ENCODE data around the gene FCMR.
"Not testable (repeated sequence)": the region's sequence is repeated elsewhere in the genome, so short reads cannot be mapped to it uniquely, and the experiment has no call there.

The FCMR gene

DNA sequence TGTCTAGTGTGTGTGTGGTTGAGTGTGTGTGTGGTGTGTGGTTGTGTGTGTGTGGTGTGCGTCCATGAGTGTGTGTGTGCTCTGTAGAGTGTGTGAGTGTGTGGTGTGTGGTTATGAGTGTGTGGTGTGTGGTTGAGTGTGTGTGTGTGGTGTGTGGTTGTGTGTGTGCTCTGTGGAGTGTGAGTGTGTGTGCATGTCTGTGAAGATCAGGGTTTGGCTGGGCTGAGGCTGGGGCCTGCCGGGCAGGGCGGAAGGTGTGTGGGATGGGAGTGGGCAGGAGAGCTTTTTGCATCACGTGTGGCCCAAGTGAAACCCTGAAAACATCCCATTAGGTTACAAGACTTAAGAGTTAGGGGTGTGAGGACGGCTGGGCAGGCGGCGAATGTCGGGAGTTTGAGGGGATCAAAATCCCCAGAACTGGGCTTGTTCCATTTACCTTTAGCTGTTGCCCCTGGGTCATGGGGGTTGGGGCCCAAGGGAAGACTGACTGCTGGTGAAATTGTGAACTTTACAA is 2.9 kb upstream of the FCMR start:
- DNase-seq (ENCODE audit: insufficient read length, low spot score) (no peak), FAIRE-seq (no peak)

DNA sequence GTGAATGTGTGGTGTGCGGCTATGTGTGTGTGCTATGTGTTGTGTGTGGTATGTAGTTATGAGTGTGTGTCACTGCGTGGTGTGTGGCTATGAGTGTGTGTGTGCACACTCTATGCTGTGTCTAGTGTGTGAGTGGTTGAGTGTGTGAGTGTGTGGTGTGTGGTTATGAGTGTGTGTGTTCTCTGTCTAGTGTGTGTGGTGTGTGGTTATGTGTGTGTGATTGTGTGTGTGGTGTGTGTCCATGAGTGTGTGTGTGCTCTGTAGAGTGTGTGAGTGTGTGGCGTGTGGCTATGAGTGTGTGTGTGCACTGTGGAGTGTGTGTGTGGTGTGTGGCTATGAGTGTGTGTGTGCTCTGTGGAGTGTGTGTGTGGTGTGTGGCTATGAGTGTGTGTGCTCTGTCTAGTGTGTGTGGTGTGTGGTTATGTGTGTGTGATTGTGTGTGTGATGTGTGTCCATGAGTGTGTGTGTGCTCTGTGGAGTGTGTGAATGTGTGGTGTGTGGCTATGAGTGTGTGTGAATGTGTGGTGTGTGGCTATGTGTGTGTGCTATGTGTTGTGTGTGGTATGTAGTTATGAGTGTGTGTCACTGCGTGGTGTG is 2.3 kb upstream of the FCMR start:
- peak; percentile 100 for FAIRE-seq
- not testable (repeated sequence) for DNase-seq (ENCODE audit: insufficient read length, low spot score)

DNA sequence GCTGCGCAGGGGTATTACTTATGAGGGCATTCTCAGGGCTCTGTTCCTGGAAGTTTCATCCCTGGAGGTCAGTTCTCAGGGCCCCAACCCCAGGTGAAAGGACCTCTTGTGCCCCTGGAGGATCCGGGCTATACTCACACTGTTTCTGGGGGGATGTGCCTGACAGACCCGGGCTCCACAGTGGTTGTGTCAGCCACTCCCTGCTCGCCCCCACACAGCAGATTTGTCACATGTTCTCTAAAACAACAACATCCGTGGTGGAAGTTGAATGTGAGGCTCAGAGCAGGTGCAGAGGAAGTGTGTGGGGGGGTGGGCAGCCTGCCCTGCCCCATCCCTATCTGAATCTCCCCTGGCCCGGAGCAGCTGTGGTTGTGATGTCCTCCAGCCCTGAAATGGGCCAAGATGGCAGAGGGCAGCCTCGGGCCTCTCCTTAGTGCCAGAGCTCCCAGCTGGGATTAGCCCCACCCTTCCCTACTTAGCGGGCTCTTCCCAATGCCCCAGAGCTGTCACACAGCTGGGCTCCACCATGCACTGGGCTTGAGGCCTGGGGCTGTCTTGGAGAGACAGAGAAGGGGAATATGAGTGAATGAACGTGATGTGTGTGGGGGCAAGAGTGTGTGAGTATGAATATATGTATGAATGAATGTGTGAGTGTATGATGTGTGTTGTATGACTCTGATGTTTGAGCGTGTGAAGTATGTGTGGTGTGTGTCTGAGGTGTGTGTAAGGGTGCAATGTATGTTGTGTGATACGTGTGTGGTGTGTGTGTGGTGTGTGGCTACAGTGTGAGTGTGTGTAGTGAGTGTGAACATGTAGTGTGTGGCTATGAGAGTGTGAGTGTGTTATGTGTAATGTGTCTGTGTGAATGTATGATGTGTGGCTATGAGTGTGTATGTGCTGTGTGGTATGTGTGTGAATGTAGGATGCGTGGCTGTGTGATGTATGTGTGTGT is 1.5 kb upstream of the FCMR start:
- FAIRE-seq (no peak), DNase-seq (ENCODE audit: insufficient read length, low spot score) (no peak)

DNA sequence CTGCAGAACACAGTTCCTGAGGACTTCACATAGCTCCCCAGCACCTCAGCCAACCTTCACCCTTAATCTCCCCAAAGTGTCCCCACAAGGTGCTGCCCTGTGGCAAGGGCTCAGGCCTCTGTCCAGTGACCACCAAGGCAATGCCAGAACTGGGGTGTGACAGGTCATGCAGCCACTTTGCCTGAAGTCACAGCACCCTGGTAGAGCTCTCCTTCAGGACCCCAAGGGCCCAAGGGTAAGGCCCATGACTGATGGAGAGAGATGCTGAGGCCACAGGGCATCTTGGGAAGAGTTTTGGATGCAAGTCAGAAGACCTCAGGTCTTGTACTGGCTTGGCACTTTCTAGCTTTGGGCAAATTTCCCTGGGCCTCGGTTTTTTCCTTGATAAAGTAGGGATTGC is 783 bp upstream of the FCMR start:
- no peak for FAIRE-seq
- DNase-seq (ENCODE audit: insufficient read length, low spot score) = no peak

DNA sequence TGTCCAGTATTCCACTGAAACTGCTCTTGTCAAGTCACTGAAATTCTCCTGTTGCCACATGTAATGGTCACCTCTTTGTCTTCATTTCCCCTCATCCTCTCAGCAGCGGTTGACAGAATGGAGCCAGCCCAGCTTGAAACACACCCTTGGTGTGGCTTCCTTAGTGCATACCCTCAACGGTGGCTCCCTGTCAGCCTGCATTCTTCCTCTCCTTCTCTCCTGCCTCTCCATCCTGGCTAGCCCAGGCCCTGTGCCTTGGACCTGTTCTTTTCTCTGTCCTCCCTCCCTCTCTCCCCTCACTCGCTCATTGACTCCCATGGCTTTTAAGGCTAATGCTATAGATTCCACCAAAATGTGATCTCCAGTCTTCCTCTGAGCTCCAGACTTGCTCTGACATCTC is 3.7 kb downstream of the FCMR start:
- no peak for FAIRE-seq

DNA sequence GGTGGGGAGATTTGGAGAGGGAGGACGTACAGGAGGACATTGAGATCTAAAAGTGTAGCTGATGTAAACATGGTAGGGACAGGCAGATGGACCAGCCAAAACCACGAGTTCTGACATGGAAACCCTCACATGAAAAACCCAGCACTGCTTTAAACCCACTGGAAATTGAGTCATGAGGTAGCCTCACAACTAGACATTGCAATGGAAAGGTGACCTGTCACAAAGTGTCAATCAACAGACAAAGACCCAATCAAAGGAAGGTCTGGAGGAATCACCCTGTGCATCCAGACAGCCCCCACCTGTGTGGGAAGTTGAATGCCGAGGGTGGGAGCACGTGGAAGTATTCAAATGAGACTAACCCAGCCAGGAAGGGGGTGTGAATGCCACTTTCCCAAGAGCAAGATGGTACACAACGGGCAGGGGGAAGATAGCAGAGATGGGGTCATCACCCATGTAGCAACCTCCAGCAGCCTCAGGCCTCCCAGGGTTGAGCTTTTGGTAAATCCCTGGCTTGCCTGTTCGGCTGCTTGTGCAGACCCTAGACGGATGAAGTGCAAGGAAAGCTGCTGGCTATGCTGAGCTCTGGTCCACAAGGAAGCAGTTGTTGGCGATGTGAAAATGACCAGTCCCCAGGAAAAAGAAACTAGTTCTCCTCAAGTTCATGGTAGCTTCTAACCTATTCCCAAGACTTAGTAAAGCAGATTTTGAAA is 5.6 kb downstream of the FCMR start:
- DNase-seq (ENCODE audit: insufficient read length, low spot score) (no peak), FAIRE-seq (no peak)

More for the DNA sequence above, 3.7 kb downstream of the FCMR start:
- DNase-seq (ENCODE audit: insufficient read length, low spot score) = no peak

DNA sequence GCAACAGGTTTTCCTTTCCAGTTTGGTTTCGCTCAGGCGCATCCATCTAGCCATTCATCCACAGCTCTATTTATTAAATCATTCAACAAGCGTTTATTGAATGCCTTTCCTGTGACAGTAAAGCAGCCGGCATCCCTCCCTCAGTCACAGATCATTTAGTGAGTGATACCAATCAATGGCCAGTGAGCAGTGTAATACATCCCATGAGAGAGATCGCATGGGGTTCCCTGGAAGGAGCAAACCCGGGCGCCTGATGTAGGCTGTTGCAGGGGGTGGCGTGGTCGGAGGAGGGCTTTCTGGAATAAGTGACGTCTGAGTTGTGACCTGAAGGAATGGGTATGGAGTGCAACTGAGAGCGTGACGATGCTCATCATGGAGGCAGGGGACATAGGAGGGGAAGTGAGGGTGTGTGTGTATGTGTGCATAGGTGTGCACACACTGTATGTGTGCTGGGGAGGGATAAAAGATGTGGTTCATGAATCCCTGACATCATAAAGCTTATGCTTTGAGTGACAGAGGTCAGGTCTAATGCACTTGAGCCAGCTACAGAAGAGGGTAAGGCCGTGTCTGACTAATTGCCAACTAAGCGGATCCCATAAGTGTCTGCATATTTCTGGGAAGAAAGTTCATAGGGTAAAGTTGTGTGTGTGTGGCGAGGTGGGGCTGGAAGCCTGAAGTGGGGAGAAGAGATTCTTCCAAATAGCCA is 6.6 kb downstream of the FCMR start:
- FAIRE-seq (no peak), DNase-seq (ENCODE audit: insufficient read length, low spot score) (no peak)

DNA sequence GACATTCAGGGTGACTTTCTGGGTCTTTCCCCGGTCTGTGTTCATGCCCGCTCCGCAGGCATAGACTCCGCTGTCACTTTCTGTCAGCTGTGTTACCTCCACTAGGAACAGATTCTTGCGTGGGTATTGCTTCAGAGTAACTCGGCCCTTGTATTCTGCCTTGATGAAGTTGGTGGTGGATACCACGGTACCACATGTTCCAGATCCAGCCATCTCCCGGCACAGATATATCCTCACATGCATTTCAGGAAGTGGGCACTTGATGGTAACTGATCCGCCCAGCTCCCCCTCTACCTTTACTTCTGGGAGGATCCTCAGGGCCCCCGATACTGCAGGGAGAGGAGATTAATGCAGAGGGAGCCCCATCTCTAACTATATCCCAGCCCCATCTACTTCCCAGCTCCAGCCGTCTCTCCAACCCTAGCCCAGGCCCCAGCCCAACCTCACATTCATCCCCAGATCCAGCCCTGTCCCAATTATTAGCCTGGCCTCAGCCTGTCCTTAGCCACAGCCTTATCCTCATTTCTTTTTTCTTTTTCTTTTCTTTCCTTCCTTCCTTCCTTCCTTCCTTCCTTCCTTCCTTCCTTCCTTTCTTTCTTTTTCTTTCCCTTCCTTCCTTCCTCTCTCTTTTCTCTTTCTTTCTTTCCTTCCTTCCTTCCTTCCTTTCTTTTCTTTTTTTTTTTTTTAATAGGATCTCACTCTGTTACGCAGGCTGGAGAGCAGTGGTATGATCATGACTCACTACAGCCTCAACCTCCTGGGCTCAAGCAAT is 7.8 kb downstream of the FCMR start:
- DNase-seq (ENCODE audit: insufficient read length, low spot score) (no peak), FAIRE-seq (no peak)

DNA sequence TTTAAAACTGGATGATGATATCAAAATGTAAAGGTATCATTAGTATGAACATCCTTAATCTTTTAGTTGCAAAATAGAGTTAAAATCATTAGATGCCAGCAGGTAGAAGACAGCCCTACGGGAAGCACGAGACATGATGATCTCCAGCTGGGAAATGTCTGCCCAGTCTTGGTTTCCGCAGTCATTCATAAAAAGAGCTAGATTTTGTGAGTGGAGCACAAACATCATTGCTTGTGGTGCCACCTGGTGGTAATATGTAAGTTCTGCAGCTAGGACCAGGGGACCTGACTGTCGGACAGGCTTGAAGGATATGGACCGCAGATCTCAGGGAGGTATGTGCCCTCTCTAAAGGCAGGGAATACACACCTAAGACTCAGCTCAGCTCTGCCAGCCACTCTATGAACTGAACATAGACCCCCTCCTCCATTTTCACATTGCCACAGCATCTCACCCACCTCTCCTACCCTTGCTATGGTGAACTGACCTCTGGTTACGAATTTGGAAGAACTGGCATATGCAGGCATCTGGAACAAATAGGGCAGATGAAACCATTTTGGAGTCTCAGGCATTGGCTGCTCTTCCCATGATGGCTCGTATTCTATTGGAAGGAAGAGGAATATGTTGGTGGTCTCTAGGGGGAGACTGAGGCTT is 9.2 kb downstream of the FCMR start:
- peak; percentile 75 for DNase-seq (ENCODE audit: insufficient read length, low spot score)
- FAIRE-seq = no peak

DNA sequence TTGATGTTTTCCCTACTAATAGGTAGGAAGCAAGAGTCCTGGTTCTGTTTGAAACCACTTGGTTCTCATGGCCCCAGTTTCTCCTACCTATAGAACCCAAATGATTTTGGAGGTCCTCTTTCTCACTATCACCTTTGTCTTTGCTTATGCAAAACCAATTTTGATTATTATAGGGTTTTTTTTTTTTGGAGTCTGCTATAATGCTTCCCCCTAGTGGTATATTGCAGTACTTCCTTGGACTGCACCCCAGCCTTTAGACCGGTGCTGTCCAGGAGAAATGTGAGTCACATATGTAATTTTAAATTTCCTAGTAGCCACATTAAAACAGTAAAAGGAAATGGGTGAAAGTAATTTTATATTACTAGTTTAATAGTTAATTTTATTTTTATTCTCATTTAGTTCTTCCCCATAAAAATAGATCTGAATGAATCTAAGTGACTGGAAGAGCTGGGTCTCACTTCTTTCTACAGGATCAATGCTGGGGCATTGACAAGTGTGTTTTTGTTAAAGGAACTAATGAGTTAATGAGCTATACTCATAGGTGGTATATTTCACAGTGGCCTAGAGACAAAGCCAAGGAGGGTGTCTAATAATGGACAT is 10.6 kb downstream of the FCMR start:
- peak; percentile 72 for DNase-seq (ENCODE audit: insufficient read length, low spot score)
- FAIRE-seq = no peak

DNA sequence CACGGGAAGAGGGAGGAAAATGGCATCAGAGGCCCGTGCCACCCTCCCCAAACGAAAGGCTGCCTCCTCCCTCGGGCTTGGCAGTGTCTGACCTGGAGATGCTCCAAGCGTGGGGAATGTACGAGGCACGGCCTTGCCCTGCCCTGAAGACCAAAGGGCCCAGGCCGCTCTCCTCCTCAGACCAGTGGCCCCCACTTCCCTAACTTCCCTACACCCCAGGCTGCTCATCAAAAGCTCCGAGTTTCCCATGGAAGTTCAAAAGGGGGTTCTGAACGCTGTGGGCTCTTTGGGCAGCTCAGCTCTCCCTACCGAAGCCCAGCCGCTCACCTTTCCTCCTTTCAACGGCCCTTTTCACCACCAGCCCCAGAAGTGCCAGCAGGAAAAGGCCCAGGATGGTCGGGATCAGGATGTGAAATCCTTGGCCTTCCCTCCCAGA is 11.8 kb downstream of the FCMR start:
- FAIRE-seq = no peak
- DNase-seq (ENCODE audit: insufficient read length, low spot score) = no peak

DNA sequence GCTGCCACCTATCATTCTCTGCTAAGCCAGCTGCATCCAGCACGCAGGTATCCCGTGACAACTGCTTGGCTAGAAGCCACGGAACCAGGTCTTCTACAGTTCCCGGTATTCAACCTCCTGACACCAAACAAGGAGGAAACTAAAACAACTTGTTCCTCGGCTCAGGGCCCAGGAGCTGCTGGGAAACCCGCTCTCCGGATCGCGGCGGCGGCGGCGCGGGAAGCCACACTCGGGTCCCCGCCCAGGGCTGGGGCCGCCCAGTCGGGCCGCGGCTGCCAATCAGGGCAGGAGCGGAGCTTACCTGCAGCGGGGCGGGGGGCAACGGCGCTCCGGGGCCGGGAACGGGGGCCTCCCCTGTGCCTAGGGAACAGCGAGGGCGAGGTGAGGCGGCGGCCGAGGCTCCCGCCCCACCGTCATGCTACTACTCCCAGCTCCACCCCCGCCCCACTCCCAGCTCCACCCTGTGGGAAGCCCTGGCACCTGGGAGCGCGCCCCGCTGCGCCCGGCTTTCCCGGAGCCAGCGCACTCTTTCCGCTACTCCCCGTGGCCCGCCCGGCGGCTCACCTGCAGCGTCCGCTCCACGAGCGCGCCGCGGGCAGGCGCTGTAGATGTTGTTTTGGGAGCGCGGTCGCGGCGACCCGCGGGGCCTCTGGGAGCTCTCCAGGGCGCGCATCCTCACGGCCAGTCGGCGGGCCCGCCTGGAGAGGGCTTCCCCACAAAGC is 12.4 kb downstream of the FCMR start:
- DNase-seq (ENCODE audit: insufficient read length, low spot score) (peak; percentile 36), FAIRE-seq (no peak)

DNA sequence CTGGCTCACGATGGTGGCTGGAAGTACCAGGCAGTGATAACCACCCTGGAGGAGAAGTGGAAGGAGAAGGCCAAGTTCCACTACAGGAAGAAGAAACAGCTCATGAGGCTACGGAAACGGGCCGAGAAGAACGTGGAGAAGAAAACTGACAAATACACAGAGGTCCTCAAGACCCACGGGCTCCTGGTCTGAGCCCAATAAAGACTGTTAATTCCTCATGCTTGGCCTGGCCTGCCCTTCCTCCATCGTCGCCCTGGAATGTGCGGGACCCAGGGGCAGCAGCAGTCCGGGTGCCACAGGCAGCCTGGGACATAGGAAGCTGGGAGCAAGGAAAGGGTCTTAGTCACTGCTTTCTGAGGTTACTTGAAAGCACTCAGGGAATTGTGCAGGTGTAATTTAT is 13.7 kb downstream of the FCMR start:
- FAIRE-seq (no peak), DNase-seq (ENCODE audit: insufficient read length, low spot score) (no peak)

DNA sequence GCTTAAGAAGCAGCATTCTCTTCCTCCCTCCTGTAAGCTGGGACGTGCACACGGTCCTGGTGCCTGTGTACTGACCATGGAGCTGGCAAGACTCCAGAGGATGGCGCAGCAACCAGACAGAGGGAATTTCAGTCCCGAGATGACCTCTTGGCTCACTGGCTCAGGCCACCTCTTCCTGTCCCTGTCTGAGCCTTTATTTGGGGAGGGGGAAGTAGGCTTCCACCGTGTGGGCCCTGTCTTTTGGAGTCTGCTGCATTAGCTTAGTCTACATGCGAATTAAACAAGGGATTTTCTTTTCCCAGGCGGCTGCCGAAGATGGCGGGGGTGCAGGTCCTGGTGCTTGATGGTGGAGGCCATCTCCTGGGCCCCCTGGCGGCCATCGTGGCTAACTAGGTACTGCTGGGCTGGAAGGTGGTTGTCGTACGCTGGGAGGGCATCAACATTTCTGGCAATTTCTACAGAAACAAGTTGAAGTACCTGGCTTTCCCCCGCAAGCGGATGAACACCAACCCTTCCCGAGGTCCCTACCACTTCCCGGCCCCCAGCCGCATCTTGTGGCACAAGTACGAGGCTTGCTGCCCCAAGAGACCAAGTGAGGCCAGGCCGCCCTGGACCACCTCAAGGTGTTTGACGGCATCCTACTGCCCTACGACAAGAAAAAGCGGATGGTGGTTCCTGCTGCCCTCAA is 14.3 kb downstream of the FCMR start:
- DNase-seq (ENCODE audit: insufficient read length, low spot score) (no peak), FAIRE-seq (no peak)

DNA sequence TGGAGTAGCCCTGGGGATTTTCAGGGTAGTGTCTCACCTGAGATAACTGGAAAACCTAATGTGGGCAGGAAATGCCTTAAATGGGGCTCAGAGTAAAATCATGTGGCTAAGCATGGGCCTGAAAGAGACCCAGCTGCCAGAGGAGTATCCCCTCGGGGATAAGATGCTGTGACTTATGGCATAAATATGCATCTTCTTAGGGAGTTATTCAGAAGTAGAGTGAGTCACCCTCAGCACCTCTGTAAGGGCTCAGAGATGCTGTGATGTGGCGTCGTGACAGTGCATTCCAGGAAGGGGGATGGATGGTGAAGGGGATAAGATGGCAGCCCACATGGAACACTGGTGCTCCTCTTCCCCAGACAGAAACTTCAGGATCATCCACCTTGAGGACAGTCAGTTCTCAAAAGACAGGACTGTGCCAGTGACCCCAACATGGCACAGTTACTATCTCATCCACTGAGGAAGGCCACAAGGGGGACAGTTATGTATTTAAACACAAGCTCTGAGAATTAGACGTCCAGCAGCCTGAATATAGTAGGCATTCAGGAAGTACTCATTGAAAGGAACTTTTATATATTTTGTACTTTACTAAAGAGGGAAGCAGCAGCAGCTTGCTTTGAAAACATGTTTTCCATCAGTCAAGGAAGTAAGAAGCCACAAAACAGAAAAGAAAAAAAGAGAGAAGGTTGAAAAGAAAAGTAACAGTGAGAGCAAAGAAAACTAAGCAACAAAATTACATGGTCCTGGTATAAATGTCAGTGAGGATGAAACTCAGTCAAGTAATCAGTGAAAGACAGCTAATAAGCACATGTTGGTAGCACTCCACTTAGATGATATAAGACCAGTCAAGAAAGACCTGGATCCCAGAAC is 16.2 kb downstream of the FCMR start:
- FAIRE-seq = peak; percentile 54
- peak; percentile 83 for DNase-seq (ENCODE audit: insufficient read length, low spot score)

DNA sequence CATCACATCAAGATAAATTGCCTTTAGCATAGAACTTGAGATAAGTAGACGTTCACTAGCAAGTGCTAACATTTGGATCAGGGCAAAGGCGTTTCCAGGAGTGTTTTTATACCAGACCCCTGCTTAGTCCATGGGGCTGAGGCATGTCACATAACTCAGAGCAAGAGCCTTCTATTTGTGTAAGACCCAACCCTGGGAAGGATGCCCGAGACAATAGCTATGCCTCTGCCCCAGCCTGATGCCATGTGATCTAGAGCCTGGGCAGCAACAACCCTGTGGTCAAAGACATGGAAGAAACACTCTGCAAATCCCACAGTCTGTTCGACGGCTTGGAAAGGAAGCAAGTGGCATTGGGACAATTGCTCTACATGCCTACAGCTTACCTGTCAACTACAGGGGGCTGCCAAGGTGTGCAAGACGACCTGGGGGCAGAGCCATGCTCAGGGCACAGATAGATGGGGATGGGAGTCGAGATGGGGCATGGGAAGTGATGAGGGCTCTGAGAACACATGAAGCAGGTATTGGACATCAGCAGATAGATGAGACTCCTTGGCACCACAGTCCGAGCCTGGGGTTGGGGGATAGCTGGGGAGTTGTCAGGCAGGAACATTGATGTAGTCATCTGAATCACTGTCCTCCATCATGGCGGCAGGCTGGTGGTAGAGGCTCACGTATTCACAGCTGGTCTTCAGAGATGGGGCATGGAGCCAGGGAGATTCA is 17.2 kb downstream of the FCMR start:
- FAIRE-seq = no peak

More for the DNA sequence above, 17.2 kb downstream of the FCMR start:
- no peak for DNase-seq (ENCODE audit: insufficient read length, low spot score)

Data from HTR-8/SVneo (cell line).